GM18873 (cell line): Measurements from ENCODE around the gene MTX2.
"Not testable (repeated sequence)": the region's sequence is repeated elsewhere in the genome, so short reads cannot be mapped to it uniquely, and the experiment has no call there.

Experiments
- ATAC-seq: cut with Tn5 transposase; IDR thresholded peaks from one replicate; pipeline ENCODE4 v1.9.1; 2021; ENCODE audit warnings: mild to moderate bottlenecking, moderate library complexity, moderate number of reproducible peaks; ENCODE audit not compliant: unreplicated experiment, low FRiP score

The MTX2 gene

DNA sequence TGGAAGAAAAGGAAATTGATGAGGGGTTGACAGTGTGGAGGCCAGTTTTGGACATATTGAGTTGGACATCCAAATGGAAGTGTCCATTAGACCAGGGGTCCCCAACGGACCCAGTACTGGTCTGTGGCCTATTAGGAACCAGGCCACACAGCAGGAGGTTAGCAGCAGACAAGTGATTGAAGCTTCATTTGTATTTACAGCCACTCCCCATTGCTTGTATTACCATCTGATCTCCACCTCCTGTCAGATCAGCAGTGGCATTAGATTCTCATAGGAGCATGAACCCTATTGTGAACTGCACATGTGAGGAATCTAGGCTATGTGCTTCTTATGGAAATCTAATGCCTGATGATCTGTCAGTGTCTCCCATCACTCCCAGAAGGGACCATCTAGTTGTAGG, 99.1 kb downstream of the MTX2 start:
- ATAC-seq, result no peak

DNA sequence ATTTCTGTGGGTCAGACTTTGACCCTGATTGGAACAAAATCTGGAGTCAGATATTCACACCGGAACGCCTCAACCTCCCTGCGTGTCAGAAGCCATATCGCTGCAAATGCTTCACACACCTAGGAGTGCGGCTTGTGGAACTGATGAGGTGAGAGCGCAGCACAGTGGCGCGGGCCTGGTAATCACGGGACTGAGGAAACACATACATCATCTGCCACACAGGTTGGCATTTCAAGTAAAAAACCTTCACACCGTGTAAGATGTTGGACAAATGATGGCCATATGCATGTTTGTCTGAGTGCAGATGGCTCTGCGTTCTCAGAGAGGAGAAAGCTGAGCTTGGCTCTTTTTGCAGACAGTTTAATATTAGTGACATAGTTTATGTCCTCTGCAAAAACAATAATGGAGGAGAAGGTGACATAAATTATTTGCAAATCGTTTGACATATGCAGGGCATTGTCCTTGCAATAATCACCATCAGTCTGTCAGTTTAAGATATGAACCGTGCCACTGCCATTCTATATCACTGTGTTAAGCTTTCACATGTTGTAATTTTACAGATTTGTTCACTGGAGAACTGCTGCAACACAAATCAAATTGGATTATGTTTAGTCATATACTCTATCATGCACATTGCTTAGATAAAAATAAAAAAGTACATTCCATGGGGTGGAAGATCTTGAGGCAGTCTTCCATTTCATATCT, 101.4 kb downstream of the MTX2 start:
- no peak for ATAC-seq

DNA sequence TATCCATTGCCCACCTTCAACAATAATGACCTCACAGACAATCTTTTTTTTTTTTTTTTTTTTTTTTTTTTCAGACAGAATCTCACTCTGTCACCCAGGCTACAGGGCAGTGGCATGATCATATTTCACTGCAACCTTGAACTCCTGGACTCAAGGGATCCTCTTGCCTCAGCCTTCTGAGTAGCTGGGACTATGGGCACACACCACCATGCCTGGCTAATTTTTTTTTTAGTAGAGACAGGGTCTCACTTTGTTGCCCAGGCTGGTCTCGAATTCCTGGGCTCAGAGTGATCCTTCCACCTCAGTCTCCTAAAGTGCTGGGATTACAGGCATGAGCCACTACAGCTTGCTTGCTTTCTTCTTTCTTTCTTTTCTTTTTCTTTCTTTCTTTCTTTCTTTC, 103.9 kb downstream of the MTX2 start:
- not testable (repeated sequence) for ATAC-seq

DNA sequence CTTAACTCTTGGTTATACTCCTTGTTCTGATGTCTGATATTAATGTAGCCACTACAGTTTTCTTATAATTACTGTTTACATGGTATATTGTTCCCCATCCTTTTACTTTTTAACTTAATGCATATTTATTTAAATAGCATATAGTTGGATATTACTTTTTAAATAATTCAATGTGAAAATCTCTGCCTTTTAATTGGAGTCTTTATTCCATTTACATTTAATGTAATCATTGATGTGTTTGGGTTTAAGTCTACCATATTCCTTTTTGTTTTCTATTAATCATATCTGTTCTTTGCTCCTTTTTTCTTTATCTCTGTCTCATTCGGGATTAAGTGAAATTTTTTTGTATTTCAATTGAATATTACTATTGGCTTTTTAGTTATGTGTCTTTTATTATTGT, 109.1 kb downstream of the MTX2 start:
- ATAC-seq, result no peak

DNA sequence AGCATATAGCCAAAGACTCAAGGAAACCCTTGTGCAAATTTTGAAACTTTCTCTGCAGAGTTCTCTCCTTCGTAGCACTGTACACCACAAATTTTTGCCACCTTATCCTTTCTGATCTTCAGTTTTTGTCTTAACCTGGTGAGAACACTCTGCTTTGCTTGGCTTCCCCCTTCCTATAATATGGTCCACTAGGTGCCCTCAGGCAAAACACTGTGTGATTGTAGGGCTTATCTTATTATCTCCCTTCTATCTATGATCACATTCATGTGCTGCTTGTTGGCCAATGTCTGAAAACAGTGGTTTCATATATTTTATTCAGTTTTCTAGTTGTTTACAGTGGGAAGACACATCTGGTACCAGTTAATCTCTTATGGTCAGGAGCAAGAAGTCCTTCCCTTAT, 111.1 kb downstream of the MTX2 start:
- ATAC-seq, result no peak

DNA sequence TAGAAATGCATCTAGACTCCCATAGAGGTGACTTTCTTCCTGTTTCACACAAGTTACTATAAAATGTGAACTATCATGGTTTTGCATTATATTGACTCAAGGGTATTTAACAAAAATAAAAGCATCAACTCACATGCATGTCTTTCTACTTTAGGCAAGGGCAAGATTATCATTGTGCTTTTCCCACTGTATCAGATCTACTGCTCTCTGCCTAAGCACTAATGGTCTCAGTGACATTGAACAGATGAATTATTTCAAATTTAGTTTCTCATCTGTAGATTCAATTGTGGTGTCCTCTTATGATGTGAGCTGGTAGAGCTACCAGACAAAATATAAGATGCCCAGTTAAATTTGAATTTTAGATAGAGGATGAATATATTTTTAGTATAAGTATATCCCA, 113.9 kb downstream of the MTX2 start:
- ATAC-seq, result no peak

DNA sequence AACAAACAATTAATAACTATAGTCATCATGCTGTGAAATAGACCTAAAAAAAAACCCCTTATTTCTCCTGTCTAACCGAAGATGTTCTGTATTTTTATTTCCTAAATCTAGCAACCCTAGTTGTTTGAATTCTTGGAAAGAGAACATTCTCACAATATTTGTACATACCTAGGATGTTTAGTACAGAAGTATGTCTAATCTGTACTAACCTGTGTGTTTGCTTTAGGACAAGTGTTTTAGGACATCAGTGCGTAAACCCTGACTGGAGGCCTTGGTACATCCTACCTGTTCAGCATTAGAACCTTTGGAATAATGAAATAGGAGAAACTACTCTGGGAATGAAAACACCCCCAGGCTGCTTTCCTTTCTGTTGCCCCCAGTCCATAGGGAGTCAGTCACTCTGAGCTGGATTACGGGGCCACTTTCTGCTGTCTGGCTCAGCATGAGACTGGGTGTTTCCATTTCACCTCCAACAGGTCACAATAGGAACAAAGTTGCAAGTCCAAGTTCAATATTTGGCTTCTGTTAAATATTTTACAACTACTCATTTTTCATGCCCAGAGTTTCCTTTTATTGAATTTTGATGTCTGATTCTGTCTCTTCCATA, 114.7 kb downstream of the MTX2 start:
- ATAC-seq, result no peak

DNA sequence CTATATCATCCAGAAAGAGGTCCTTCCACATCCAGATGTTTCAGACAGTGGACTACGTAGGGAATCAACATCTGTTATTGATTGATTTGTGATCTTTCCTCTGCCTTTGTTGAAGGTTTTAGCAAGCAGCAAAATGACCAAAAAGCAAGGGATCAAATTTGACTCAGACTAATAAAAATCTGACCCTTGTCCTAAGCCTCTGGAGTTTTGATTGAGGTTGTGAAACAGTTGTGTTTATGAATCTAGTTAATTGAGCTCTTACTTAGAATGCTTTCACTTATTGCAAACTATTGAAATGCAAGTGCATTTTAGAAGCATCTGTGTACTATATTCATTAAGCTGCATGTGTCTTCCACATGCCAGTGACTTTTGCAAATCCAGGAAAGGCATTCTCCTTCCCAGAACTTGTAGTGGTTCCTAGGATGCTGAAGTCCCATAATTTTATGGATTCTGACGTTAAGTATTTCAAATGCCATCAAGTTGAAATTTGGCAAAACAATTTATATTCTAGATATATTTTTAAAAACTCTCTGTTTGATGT, 116.0 kb downstream of the MTX2 start:
- ATAC-seq, result no peak

DNA sequence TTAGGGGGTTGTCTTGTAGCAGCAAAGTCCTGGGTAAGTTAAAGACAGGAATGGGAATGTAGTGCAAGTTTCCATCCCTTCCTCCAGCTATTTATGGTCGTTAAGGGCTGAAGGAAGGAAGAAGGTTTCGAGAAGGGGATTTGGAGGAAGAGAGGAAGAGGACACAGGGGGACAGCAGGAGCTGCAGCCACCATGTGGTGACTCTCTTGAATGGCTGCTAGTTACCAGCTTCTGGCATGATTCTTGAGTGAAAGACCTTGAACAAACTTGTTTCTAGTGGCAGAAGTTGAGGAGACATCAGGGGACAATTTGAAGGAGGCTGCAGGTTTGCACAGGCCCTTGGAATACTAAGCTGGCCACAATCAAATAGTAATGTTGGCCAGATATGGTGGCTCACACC, 116.6 kb downstream of the MTX2 start:
- no peak for ATAC-seq
